Neural progenitor cell (in vitro differentiated cells): ENCODE measurements around the gene OMA1.

Source experiments
- CTCF ChIP-seq: fragments of 200-600 bp; sonication (generic); IDR thresholded peaks from 2 replicates; pipeline ENCODE4 v1.5.1; 2017; ENCODE audit warnings: antibody characterized with exemption, mild to moderate bottlenecking
- EZH2 ChIP-seq: fragments of 200-600 bp; sonication (generic); IDR thresholded peaks from 2 replicates; pipeline ENCODE4 v1.6.1; 2017; ENCODE audit warnings: antibody characterized with exemption, mild to moderate bottlenecking, moderate library complexity
- EZH2phosphoT487 ChIP-seq: fragments of 200-600 bp; sonication (generic); IDR thresholded peaks from 2 replicates; pipeline ENCODE4 v1.6.1; 2017; ENCODE audit warnings: antibody characterized with exemption

GRCh38 chr1:58524353-58524945, 22.1 kb downstream of the OMA1 start:
- TF ChIP-seq EZH2phosphoT487 = no peak
- no peak for TF ChIP-seq CTCF
- TF ChIP-seq EZH2 = no peak
